ENCODE data around the gene XK. TPM values are rescaled to one million over a fixed set of nuclear protein-coding genes. Genes with fewer than 3 reads are reported as not detected.

The XK gene
- total and polyA plus RNA-seq, 2 donors (not counting 3 experiments of a cell fraction or from before 2014, with no cell fraction given) = 0.03 to 0.07 TPM

- TF ChIP-seq MAX (IDR thresholded peaks at IDR 0.05; ENCODE audit: insufficient read depth, insufficient read length) = no peak
- no peak for TF ChIP-seq CTCF (IDR thresholded peaks at IDR 0.05; ENCODE audit: extremely low read depth in 1 of 2, insufficient read depth in 1 of 2, low read depth in 1 of 2, low read length in 2 of 2)
- no peak for TF ChIP-seq POLR2AphosphoS5 (IDR thresholded peaks at IDR 0.05; ENCODE audit: insufficient read depth, low read depth, low read length)
- no peak for TF ChIP-seq POLR2A (IDR thresholded peaks at IDR 0.05; ENCODE audit: low read depth, low read length)
- FAIRE-seq = no peak
These were observed 67.3 kb downstream of the XK start for GRCh38 chrX:37752936-37753335.

GRCh38 chrX:37753384-37753783 is 67.8 kb downstream of the XK start:
- FAIRE-seq (no peak), DNase-seq (ENCODE audit: low read depth, low spot score) (no peak)
- Histone ChIP-seq H3K27ac (ENCODE audit: insufficient read depth, low read depth, low read length) (no peak overlapping the region), H3K27me3 (ENCODE audit: control insufficient read depth in 2 of 2, insufficient read depth in 2 of 2, low read length in 2 of 2) (no peaks in the 10 kb centered on the region), H3K4me1 (ENCODE audit: control insufficient read depth, extremely low read depth, insufficient read depth, low read length) (no peaks in the 10 kb centered on the region), H3K9ac (replicated peaks; ENCODE audit: extremely low read depth, insufficient read depth, low read length) (no peak overlapping the region), H3K4me2 (ENCODE audit: insufficient read depth, low read length) (no peak overlapping the region), H3K9me1 (replicated peaks; ENCODE audit: control insufficient read depth, extremely low read depth, insufficient read depth, low read length) (no peaks in the 10 kb centered on the region), H3K4me3 (replicated peaks in 1 of 3; ENCODE audit: insufficient read depth in 1 of 3, low read depth in 1 of 3, low read length in 3 of 3) (no peak overlapping the region), H4K20me1 (replicated peaks; ENCODE audit: control insufficient read depth, extremely low read depth, insufficient read depth, low read length) (no peaks in the 10 kb centered on the region), H2AFZ (ENCODE audit: low read depth, low read length) (no peak overlapping the region), H3K36me3 (ENCODE audit: control insufficient read depth in 2 of 2, extremely low read depth in 1 of 2, insufficient read depth in 2 of 2, low read length in 2 of 2) (no peaks in the 10 kb centered on the region), H3K79me2 (ENCODE audit: control insufficient read depth, insufficient read depth, low read length) (no peaks in the 10 kb centered on the region), H3K9me3 (replicated peaks; ENCODE audit: control insufficient read depth, insufficient read depth, low read length) (no peaks in the 10 kb centered on the region)
- ChIA-PET POLR2A (no interaction called here), CTCF (no interaction called here)
- intact Hi-C loops (cut with micrococcal nuclease) = no loop called here
- BruUV-seq (replicated peaks) = no TSS peak
- no peak for TF ChIP-seq GATA2 (IDR thresholded peaks at IDR 0.05; ENCODE audit: insufficient read depth, insufficient read length, low read depth, low read length)
- TF ChIP-seq FOS (IDR thresholded peaks at IDR 0.05; ENCODE audit: borderline replicate concordance, insufficient read depth, low read length) = no peak
- no peak for TF ChIP-seq JUN (IDR thresholded peaks at IDR 0.05; ENCODE audit: borderline replicate concordance, insufficient read depth, insufficient read length, low read depth)
- no peak for TF ChIP-seq MAX (IDR thresholded peaks at IDR 0.05; ENCODE audit: insufficient read depth, insufficient read length)
- TF ChIP-seq EZH2 (IDR thresholded peaks at IDR 0.05; ENCODE audit: borderline replicate concordance, low read depth, low read length, severe bottlenecking) = no peak
- TF ChIP-seq POLR2A (IDR thresholded peaks at IDR 0.05; ENCODE audit: low read depth, low read length) = no peak
- TF ChIP-seq MYC (IDR thresholded peaks at IDR 0.05; ENCODE audit: low read depth, low read length) = no peak
- TF ChIP-seq POLR2AphosphoS5 (IDR thresholded peaks at IDR 0.05; ENCODE audit: insufficient read depth, low read depth, low read length) = no peak
- TF ChIP-seq CTCF (IDR thresholded peaks at IDR 0.05; ENCODE audit: extremely low read depth in 1 of 2, insufficient read depth in 1 of 2, low read depth in 1 of 2, low read length in 2 of 2) = no peak
- dilution Hi-C loops (cut with MboI; ENCODE audit: extremely low pct_ligation_motif_present, low sequenced_read_pairs) = no loop called here

More at GRCh38 chrX:37752936-37753335, 67.3 kb downstream of the XK start:
- Histone ChIP-seq H3K36me3 (ENCODE audit: control insufficient read depth in 2 of 2, extremely low read depth in 1 of 2, insufficient read depth in 2 of 2, low read length in 2 of 2) (no peaks in the 10 kb centered on the region), H3K27ac (ENCODE audit: insufficient read depth, low read depth, low read length) (no peak overlapping the region), H3K9me3 (replicated peaks; ENCODE audit: control insufficient read depth, insufficient read depth, low read length) (no peaks in the 10 kb centered on the region), H3K79me2 (ENCODE audit: control insufficient read depth, insufficient read depth, low read length) (no peaks in the 10 kb centered on the region), H3K4me1 (ENCODE audit: control insufficient read depth, extremely low read depth, insufficient read depth, low read length) (no peaks in the 10 kb centered on the region), H3K9ac (replicated peaks; ENCODE audit: extremely low read depth, insufficient read depth, low read length) (no peak overlapping the region), H3K4me3 (replicated peaks in 1 of 3; ENCODE audit: insufficient read depth in 1 of 3, low read depth in 1 of 3, low read length in 3 of 3) (no peak overlapping the region), H3K27me3 (ENCODE audit: control insufficient read depth in 2 of 2, insufficient read depth in 2 of 2, low read length in 2 of 2) (no peaks in the 10 kb centered on the region), H3K4me2 (ENCODE audit: insufficient read depth, low read length) (no peak overlapping the region), H4K20me1 (replicated peaks; ENCODE audit: control insufficient read depth, extremely low read depth, insufficient read depth, low read length) (no peaks in the 10 kb centered on the region), H2AFZ (ENCODE audit: low read depth, low read length) (no peak overlapping the region), H3K9me1 (replicated peaks; ENCODE audit: control insufficient read depth, extremely low read depth, insufficient read depth, low read length) (no peaks in the 10 kb centered on the region)
- intact Hi-C loops (cut with micrococcal nuclease) = no loop called here
- no TSS peak for BruUV-seq (replicated peaks)
- DNase-seq (ENCODE audit: low read depth, low spot score) = no peak
- CTCF ChIA-PET = no interaction called here
- POLR2A ChIA-PET = no interaction called here
- dilution Hi-C loops (cut with MboI; ENCODE audit: extremely low pct_ligation_motif_present, low sequenced_read_pairs) = no loop called here
